GM23338 (cell line): ENCODE data around the gene SYNPR. TPM values are rescaled to one million over a fixed set of nuclear protein-coding genes. Genes with fewer than 3 reads are reported as not detected.

Source experiments
- ATAC-seq: fragments of 200-7000 bp; cut with Tn5 transposase; 3 replicates; pipeline ENCODE4 v1.9.1; 2020
- DNase-seq: peaks from one replicate; pipeline ENCODE4 v3.0.0-alpha.2; 2015; ENCODE audit warnings: low spot score
- H2AFZ ChIP-seq: fragments of 200-600 bp; sonication (generic); 2 replicates; pipeline ENCODE4 v1.8.0; 2016; ENCODE audit warnings: antibody characterized with exemption, mild to moderate bottlenecking, moderate library complexity
- H3F3A ChIP-seq: fragments of 200-600 bp; sonication (generic); replicated peaks from 2 replicates; pipeline ENCODE4 v1.8.0; 2017; ENCODE audit warnings: antibody characterized with exemption, mixed run types, low read depth
- H3K27ac ChIP-seq: fragments of 200-600 bp; sonication (generic); 2 replicates; pipeline ENCODE4 v1.6.1; 2016; ENCODE audit warnings: low read depth
- H3K27me3 ChIP-seq: fragments of 200-600 bp; sonication (generic); 2 replicates; pipeline ENCODE4 v1.8.0; 2016; ENCODE audit warnings: mild to moderate bottlenecking, mixed run types, moderate library complexity; ENCODE audit not compliant: insufficient read depth
- H3K36me3 ChIP-seq: fragments of 200-600 bp; sonication (generic); 2 replicates; pipeline ENCODE4 v1.8.0; 2016; ENCODE audit warnings: mild to moderate bottlenecking; ENCODE audit not compliant: insufficient read depth
- H3K4me1 ChIP-seq: fragments of 200-600 bp; sonication (generic); 2 replicates; pipeline ENCODE4 v1.8.0; 2016; ENCODE audit warnings: mild to moderate bottlenecking, moderate library complexity; ENCODE audit not compliant: insufficient read depth
- H3K4me2 ChIP-seq: fragments of 200-600 bp; sonication (generic); 2 replicates; pipeline ENCODE4 v1.7.1; 2017; ENCODE audit warnings: mixed run types
- H3K4me3 ChIP-seq: fragments of 200-600 bp; sonication (generic); 2 replicates; pipeline ENCODE4 v1.6.1; 2016; ENCODE audit warnings: mixed run types
- H3K79me2 ChIP-seq: fragments of 200-600 bp; sonication (generic); replicated peaks from 2 replicates; pipeline ENCODE4 v1.8.0; 2017; ENCODE audit warnings: mild to moderate bottlenecking; ENCODE audit not compliant: insufficient read depth
- H3K9me2 ChIP-seq: fragments of 200-600 bp; sonication (generic); 2 replicates; pipeline ENCODE4 v1.8.0; 2017; ENCODE audit not compliant: insufficient read depth
- H4K20me1 ChIP-seq: fragments of 200-600 bp; sonication (generic); replicated peaks from 2 replicates; pipeline ENCODE4 v1.8.0; 2017; ENCODE audit warnings: mild to moderate bottlenecking; ENCODE audit not compliant: insufficient read depth
- H3K27ac Mint-ChIP-seq: 2 replicates; pipeline ENCODE4 v1.8.0; 2020; ENCODE audit warnings: inconsistent platforms, mild to moderate bottlenecking, moderate library complexity, mixed read lengths
- H3K27me3 Mint-ChIP-seq: 3 replicates; pipeline ENCODE4 v1.8.0; 2022; ENCODE audit warnings: low read depth, mild to moderate bottlenecking, moderate library complexity, mixed read lengths, inconsistent platforms; ENCODE audit not compliant: insufficient read depth, poor library complexity
- H3K36me3 Mint-ChIP-seq: 3 replicates; pipeline ENCODE4 v1.8.0; 2021; ENCODE audit warnings: low read depth, mild to moderate bottlenecking, inconsistent platforms, moderate library complexity, mixed read lengths
- H3K4me1 Mint-ChIP-seq: 3 replicates; pipeline ENCODE4 v1.8.0; 2020; ENCODE audit warnings: mild to moderate bottlenecking, inconsistent platforms, mixed read lengths
- H3K4me3 Mint-ChIP-seq: 3 replicates; pipeline ENCODE4 v1.8.0; 2021; ENCODE audit warnings: moderate library complexity, mild to moderate bottlenecking, inconsistent platforms, mixed read lengths
- H3K9me3 Mint-ChIP-seq: 3 replicates; pipeline ENCODE4 v1.8.0; 2020; ENCODE audit warnings: moderate library complexity, mild to moderate bottlenecking, inconsistent platforms, mixed read lengths
- CTCF ChIP-seq, 2 experiments: fragments of 200-600 bp in 1 of 2; sonication (generic) in 1 of 2; conservative IDR thresholded peaks; 2 replicates each; pipeline versions ENCODE4 v1.5.1 to v1.6.1; 2016 to 2017; ENCODE audit warnings: antibody characterized with exemption in 2 of 2, low read depth in 2 of 2, mild to moderate bottlenecking in 2 of 2, moderate library complexity in 1 of 2
- ETS1 ChIP-seq: IDR thresholded peaks from 2 replicates; pipeline ENCODE4 v1.6.1; 2016; ENCODE audit warnings: antibody characterized with exemption
- JUNB ChIP-seq: IDR thresholded peaks from one replicate; pipeline ENCODE4 v1.6.1; 2016; ENCODE audit warnings: antibody characterized with exemption; ENCODE audit not compliant: unreplicated experiment
- NANOG ChIP-seq: IDR thresholded peaks from 2 replicates; pipeline ENCODE4 v1.6.1; 2016; ENCODE audit warnings: antibody characterized with exemption, borderline replicate concordance
- POLR2AphosphoS5 ChIP-seq: IDR thresholded peaks from 2 replicates; pipeline ENCODE4 v1.6.1; 2016; ENCODE audit warnings: antibody characterized with exemption, low read depth
- REST ChIP-seq: IDR thresholded peaks from one replicate; pipeline ENCODE4 v1.6.1; 2018; ENCODE audit warnings: antibody characterized with exemption; ENCODE audit not compliant: unreplicated experiment
- ZNF331 ChIP-seq: fragments of 250-450 bp; sonication (Bioruptor Pico); IDR thresholded peaks from 2 replicates; pipeline ENCODE4 v1.5.0; 2020; ENCODE audit warnings: low read depth, mild to moderate bottlenecking, moderate library complexity
- polyA plus RNA-seq: library from polyadenylated mRNA; unstranded; fragments of >200 nt; fragmentation: Nextera tagmentation; extraction: Ambion mirVana; gene quantifications from 2 replicates; pipeline ENCODE4 v1.2.1, GENCODE V29; 2016
- total RNA-seq: library from RNA; depleted of rRNA; stranded (reverse); fragments of >200 nt; shearing (Covaris generic); gene quantifications from 2 replicates; pipeline ENCODE4 v1.2.3, GENCODE V29; 2014

The SYNPR gene
- total and polyA plus RNA-seq, 2 experiments from 2014 or later, result 0.38 to 0.55 TPM

GRCh38 chr3:63364495-63364894, 86.4 kb downstream of the SYNPR start:
- no peak overlapping the region for H2AFZ ChIP-seq
- Mint-ChIP-seq H3K4me3 (no peak overlapping the region), H3K4me1 (peaks cover 7% of the 10 kb centered on the region; the same call in 2 of the 3 replicates), H3K27me3 (no peaks in the 10 kb centered on the region), H3K27ac (no peak overlapping the region), H3K36me3 (no peaks in the 10 kb centered on the region), H3K9me3 (no peaks in the 10 kb centered on the region)
- DNase-seq (peak; percentile 60), ATAC-seq (peak; percentile 58)
- H3K4me3 ChIP-seq, result no peak overlapping the region
- H3K36me3 ChIP-seq, result no peaks in the 10 kb centered on the region
- H3K27me3 ChIP-seq, result no peaks in the 10 kb centered on the region
- no peak for TF ChIP-seq POLR2AphosphoS5
- no peak for TF ChIP-seq JUNB
- peak; percentile 77 for TF ChIP-seq REST
- no peak for TF ChIP-seq ZNF331 (CRISPR knock-in tag)
- H3K27ac ChIP-seq, result no peak overlapping the region
- no peaks in the 10 kb centered on the region for H4K20me1 ChIP-seq
- H3K79me2 ChIP-seq, result no peaks in the 10 kb centered on the region
- no peaks in the 10 kb centered on the region for H3F3A ChIP-seq
- H3K4me2 ChIP-seq, result no peak overlapping the region
- H3K9me2 ChIP-seq, result no peaks in the 10 kb centered on the region
- H3K4me1 ChIP-seq, result no peaks in the 10 kb centered on the region

GRCh38 chr3:63364910-63365309, 86.8 kb downstream of the SYNPR start:
- H4K20me1 ChIP-seq, result no peaks in the 10 kb centered on the region

More at GRCh38 chr3:63364910-63365309, 86.8 kb downstream of the SYNPR start:
- TF ChIP-seq NANOG (0 out of 2 replicates have a peak, but pooled peaks have one; percentile 8), CTCF (conservative IDR thresholded peaks at IDR 0.05; ENCODE audit: low read depth in 2 of 2) (peak; percentile 78 to 82), ETS1 (no peak), REST (peak; percentile 49)
- Histone ChIP-seq H2AFZ (no peak overlapping the region), H3K27me3 (no peaks in the 10 kb centered on the region), H3K36me3 (no peaks in the 10 kb centered on the region), H3K9me2 (no peaks in the 10 kb centered on the region), H3F3A (no peaks in the 10 kb centered on the region), H3K4me1 (no peaks in the 10 kb centered on the region), H3K4me3 (no peak overlapping the region), H3K27ac (no peak overlapping the region), H3K4me2 (no peak overlapping the region), H3K79me2 (no peaks in the 10 kb centered on the region)
- peaks cover 7% of the 10 kb centered on the region; the same call in 2 of the 3 replicates for H3K4me1 Mint-ChIP-seq
- H3K36me3 Mint-ChIP-seq, result no peaks in the 10 kb centered on the region
- ATAC-seq (peak; percentile 94), DNase-seq (peak; percentile 74)
- no peaks in the 10 kb centered on the region for H3K27me3 Mint-ChIP-seq
- H3K27ac Mint-ChIP-seq, result no peak overlapping the region
- no peaks in the 10 kb centered on the region for H3K9me3 Mint-ChIP-seq
- no peak overlapping the region for H3K4me3 Mint-ChIP-seq
